CD4-positive, alpha-beta T cell treated with Interleukin-6 for 4 hours (primary cell): Measurements from ENCODE around the gene KRT24.

ENCODE experiments used
- DNase-seq: peaks from one replicate; pipeline ENCODE4 v3.0.0-alpha.2; 2020; ENCODE audit warnings: mixed read lengths

Gene KRT24

GRCh38 chr17:40687106-40687505, 16.4 kb downstream of the KRT24 start:
- DNase-seq = no peak

- no peak for DNase-seq
Measured at GRCh38 chr17:40686192-40686591, 17.4 kb downstream of the KRT24 start.

- no peak for DNase-seq
Measured at GRCh38 chr17:40680998-40681397, 22.6 kb downstream of the KRT24 start.

- no peak for DNase-seq
Measured at GRCh38 chr17:40679523-40679907, 24.0 kb downstream of the KRT24 start.

GRCh38 chr17:40678902-40679522, 24.5 kb downstream of the KRT24 start:
- peak; percentile 7 for DNase-seq

GRCh38 chr17:40675905-40676304, 27.6 kb downstream of the KRT24 start:
- DNase-seq = no peak

GRCh38 chr17:40672654-40673053, 30.9 kb downstream of the KRT24 start:
- no peak for DNase-seq

GRCh38 chr17:40671282-40671681, 32.3 kb downstream of the KRT24 start:
- no peak for DNase-seq

GRCh38 chr17:40666331-40666730, 37.2 kb downstream of the KRT24 start:
- DNase-seq = no peak

GRCh38 chr17:40664582-40665333, 38.8 kb downstream of the KRT24 start, which contains the start of gene KRT222:
Gene KRT222 (minus strand): TSS chr17:40665177. CDS start chr17:40665099, 78 bp downstream.
- DNase-seq = no peak

- no peak for DNase-seq
Measured at GRCh38 chr17:40663252-40663651, 40.3 kb downstream of the KRT24 start.

GRCh38 chr17:40659911-40660310, 43.6 kb downstream of the KRT24 start:
- DNase-seq = peak; percentile 39

GRCh38 chr17:40658396-40658795, 45.2 kb downstream of the KRT24 start:
- DNase-seq = no peak

- DNase-seq = no peak
Measured at GRCh38 chr17:40651939-40652338, 51.6 kb downstream of the KRT24 start.

GRCh38 chr17:40648384-40648968, 55.1 kb downstream of the KRT24 start:
- DNase-seq = no peak
